Spleen (tissue), 11 donors: ENCODE results near the gene MECR. TPM values are rescaled to one million over a fixed set of nuclear protein-coding genes. Genes with fewer than 3 reads are reported as not detected.

ENCODE experiments used
- DNase-seq: peaks from one replicate; pipeline ENCODE4 v3.0.0-alpha.2; 2020
- H3K27ac ChIP-seq, 8 donors: fragments of 200-600 bp; sonication (generic) in 7 of 8; 1 replicate in 4 of 8; 2 replicates in 4 of 8; pipeline versions ENCODE4 v1.5.0 to v1.8.0; 2016 to 2021; ENCODE audit warnings: inconsistent platforms in 4 of 8, mild to moderate bottlenecking in 4 of 8, moderate library complexity in 1 of 8
- H3K27me3 ChIP-seq, 7 donors: fragments of 200-600 bp; sonication (generic) in 6 of 7; replicated peaks in 1 of 7; 1 replicate in 4 of 7; 2 replicates in 3 of 7; pipeline versions ENCODE4 v1.5.0 to v1.8.0; 2016 to 2021; ENCODE audit warnings: inconsistent platforms in 3 of 7, mild to moderate bottlenecking in 1 of 7
- H3K36me3 ChIP-seq, 6 donors: fragments of 200-600 bp; sonication (generic) in 5 of 6; 1 replicate in 4 of 6; 2 replicates in 2 of 6; pipeline versions ENCODE4 v1.5.0 to v1.8.0; 2016 to 2021; ENCODE audit warnings: inconsistent platforms in 2 of 6
- H3K4me1 ChIP-seq, 6 donors: fragments of 200-600 bp; sonication (generic) in 5 of 6; 1 replicate in 3 of 6; 2 replicates in 3 of 6; pipeline versions ENCODE4 v1.5.0 to v1.8.0; 2016 to 2021; ENCODE audit warnings: inconsistent platforms in 3 of 6
- H3K4me3 ChIP-seq, 8 donors: fragments of 200-600 bp; sonication (generic) in 7 of 8; 1 replicate in 4 of 8; 2 replicates in 4 of 8; pipeline versions ENCODE4 v1.5.0 to v1.8.0; 2016 to 2021; ENCODE audit warnings: inconsistent platforms in 4 of 8, mild to moderate bottlenecking in 4 of 8, moderate library complexity in 2 of 8
- H3K9me3 ChIP-seq, 8 donors: fragments of 200-600 bp; sonication (generic) in 7 of 8; 1 replicate in 4 of 8; 2 replicates in 4 of 8; pipeline versions ENCODE4 v1.5.0 to v1.8.0; 2016 to 2021; ENCODE audit warnings: inconsistent platforms in 4 of 8
- POLR2A ChIP-seq, 3 donors: fragments of 450-650 bp; IDR thresholded peaks; one replicate each; pipeline ENCODE4 v1.5.1; 2017; ENCODE audit warnings: antibody characterized with exemption in 3 of 3, mild to moderate bottlenecking in 1 of 3
- POLR2AphosphoS5 ChIP-seq, 3 donors: sonication (generic); formaldehyde crosslinking; IDR thresholded peaks; one replicate each; pipeline ENCODE4 v1.5.1; 2017; ENCODE audit warnings: antibody characterized with exemption in 3 of 3
- WGBS, 5 donors: extraction: QIAGEN DNeasy Blood & Tissue Kit in 3 of 5; methylation state at CpG; one replicate each; pipeline versions ENCODE4 v1.1.5 to v1.1.7; 2013 to 2018; 5-methylcytosine and 5-hydroxymethylcytosine counted together
- intact Hi-C: fragments of 100-400 bp; cut with DNase I; formaldehyde crosslinking; loops from one replicate; pipeline ENCODE4 v1.15.0; 2023; ENCODE audit warnings: low total_unique reads
- polyA plus RNA-seq, 3 donors: library from polyadenylated mRNA; stranded (reverse); fragments of 200-250 nt; gene quantifications; one replicate each; pipeline ENCODE4 v1.2.1, GENCODE V29; 2013
- total RNA-seq, 7 donors: library from RNA; depleted of rRNA in 3 of 7; stranded (reverse); fragments of >200 nt in 3 of 7; fragmentation: NEBNext Ultra II Directional in 4 of 7; extraction: Animal tissue kit (Norgen Biotek cat#: 25700) in 4 of 7; gene quantifications; one replicate each; pipeline versions ENCODE4 v1.1.0 to v1.2.1, GENCODE V29; 2016 to 2021
- TF ChIP-seq, protein P1 (sequence below), 11 experiments: fragments of 200-600 bp in 7 of 11; fragments of 450-650 bp in 4 of 11; sonication (generic) in 4 of 11; IDR thresholded peaks in 8 of 11; conservative IDR thresholded peaks in 3 of 11; 1 replicate in 7 of 11; 2 replicates in 4 of 11; pipeline versions ENCODE4 v1.4.0 to v1.8.0; 2016 to 2021; ENCODE audit warnings: antibody characterized with exemption in 11 of 11, inconsistent platforms in 4 of 11, mild to moderate bottlenecking in 1 of 11
- donor health status: healthy with polysubstance abuse.
- donor health status: DM: no; HTN: no; CAD: no; lungs with moderate emphysema.
- donor health status: DM: no; HTN: no; CAD: no.
- donor health status: Bipolar disorder and iron deficiency.
- donor health status: healthy.
- donor health status: DM: no; HTN: no; CAD: no.
- donor health status: DM: yes; HTN: yes; CAD: no.

Gene MECR
- total and polyA plus RNA-seq, 10 donors: 6.4 to 25.4 (median 14.7) TPM

GRCh38 chr1:29211086-29212030, 19.4 kb downstream of the MECR start:
- no peak overlapping the region for H3K27ac ChIP-seq
- intact Hi-C loops: no loop called here
- H3K27me3 ChIP-seq: no peaks in the 10 kb centered on the region
- H3K9me3 ChIP-seq: no peaks in the 10 kb centered on the region
- no peak overlapping the region for H3K4me3 ChIP-seq
- no peak for DNase-seq
- H3K4me1 ChIP-seq: peaks cover 0 to 13% (median 7%) of the 10 kb centered on the region in 6 donors
- H3K36me3 ChIP-seq: peaks cover 2 to 66% (median 45%) of the 10 kb centered on the region in 6 donors
- WGBS, 5 donors: 88 to 96% (median 92%) methylated on average over 12 of the region's 12 CpGs
- TF ChIP-seq POLR2A (IDR thresholded peaks at IDR 0.05): no peak
- TF ChIP-seq, protein P1, sequence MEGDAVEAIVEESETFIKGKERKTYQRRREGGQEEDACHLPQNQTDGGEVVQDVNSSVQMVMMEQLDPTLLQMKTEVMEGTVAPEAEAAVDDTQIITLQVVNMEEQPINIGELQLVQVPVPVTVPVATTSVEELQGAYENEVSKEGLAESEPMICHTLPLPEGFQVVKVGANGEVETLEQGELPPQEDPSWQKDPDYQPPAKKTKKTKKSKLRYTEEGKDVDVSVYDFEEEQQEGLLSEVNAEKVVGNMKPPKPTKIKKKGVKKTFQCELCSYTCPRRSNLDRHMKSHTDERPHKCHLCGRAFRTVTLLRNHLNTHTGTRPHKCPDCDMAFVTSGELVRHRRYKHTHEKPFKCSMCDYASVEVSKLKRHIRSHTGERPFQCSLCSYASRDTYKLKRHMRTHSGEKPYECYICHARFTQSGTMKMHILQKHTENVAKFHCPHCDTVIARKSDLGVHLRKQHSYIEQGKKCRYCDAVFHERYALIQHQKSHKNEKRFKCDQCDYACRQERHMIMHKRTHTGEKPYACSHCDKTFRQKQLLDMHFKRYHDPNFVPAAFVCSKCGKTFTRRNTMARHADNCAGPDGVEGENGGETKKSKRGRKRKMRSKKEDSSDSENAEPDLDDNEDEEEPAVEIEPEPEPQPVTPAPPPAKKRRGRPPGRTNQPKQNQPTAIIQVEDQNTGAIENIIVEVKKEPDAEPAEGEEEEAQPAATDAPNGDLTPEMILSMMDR (IDR thresholded peaks at IDR 0.05 in 8 of 11, conservative IDR thresholded peaks at IDR 0.05 in 3 of 11): no peak
- TF ChIP-seq POLR2AphosphoS5 (IDR thresholded peaks at IDR 0.05): no peak

GRCh38 chr1:29210278-29211085, 20.3 kb downstream of the MECR start:
- Histone ChIP-seq H3K9me3 (no peaks in the 10 kb centered on the region), H3K4me1 (peaks cover 0 to 13% (median 7%) of the 10 kb centered on the region in 6 donors), H3K27ac (no peak overlapping the region), H3K36me3 (peaks cover 2 to 66% (median 43%) of the 10 kb centered on the region in 6 donors), H3K27me3 (no peaks in the 10 kb centered on the region), H3K4me3 (no peak overlapping the region)
- intact Hi-C loops: no loop called here
- TF ChIP-seq POLR2AphosphoS5 (IDR thresholded peaks at IDR 0.05) (no peak), POLR2A (IDR thresholded peaks at IDR 0.05) (no peak)
- TF ChIP-seq, protein P1 (IDR thresholded peaks at IDR 0.05 in 8 of 11, conservative IDR thresholded peaks at IDR 0.05 in 3 of 11): no peak
- 50 to 66% (median 60%) methylated on average over 7 of the region's 7 CpGs for WGBS, 5 donors
- no peak for DNase-seq

DNA sequence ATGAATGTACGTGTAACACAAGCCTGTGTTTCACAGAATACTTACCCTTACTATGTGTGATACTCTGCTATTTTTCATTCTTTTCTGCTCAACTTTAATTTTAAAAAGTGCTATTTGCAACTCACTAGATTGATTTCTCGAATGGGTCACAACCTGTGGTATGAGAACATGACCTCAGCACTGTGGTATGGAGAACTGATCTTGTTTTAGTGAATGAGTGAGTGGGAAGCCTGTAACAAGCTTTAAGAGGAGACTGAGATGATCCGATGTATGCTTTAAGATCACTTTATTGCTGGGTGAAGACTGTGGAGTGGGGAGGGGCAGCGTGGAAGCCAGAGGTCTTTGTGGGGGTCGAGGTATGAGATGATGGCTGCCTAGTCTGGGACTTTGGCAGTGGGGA, 21.6 kb downstream of the MECR start:
- TF ChIP-seq POLR2AphosphoS5 (IDR thresholded peaks at IDR 0.05) (no peak), POLR2A (IDR thresholded peaks at IDR 0.05) (no peak)
- TF ChIP-seq, protein P1 (IDR thresholded peaks at IDR 0.05 in 8 of 11, conservative IDR thresholded peaks at IDR 0.05 in 3 of 11): no peak
- Histone ChIP-seq H3K27me3 (no peaks in the 10 kb centered on the region), H3K9me3 (no peaks in the 10 kb centered on the region), H3K36me3 (peaks cover 0 to 66% (median 36%) of the 10 kb centered on the region in 6 donors), H3K4me3 (no peak overlapping the region), H3K27ac (no peak overlapping the region), H3K4me1 (peaks cover 0 to 13% (median 7%) of the 10 kb centered on the region in 6 donors)
- DNase-seq: no peak
- WGBS, 5 donors: 88 to 92% (median 90%) methylated on average over 5 of the region's 5 CpGs
- intact Hi-C loops: loop anchor here (10.0 kb wide), 1 partner anchor 174 kb away; no protein-coding TSS in a partner anchor
